ENCODE data around the gene CLEC17A.

Gene CLEC17A, protein sequence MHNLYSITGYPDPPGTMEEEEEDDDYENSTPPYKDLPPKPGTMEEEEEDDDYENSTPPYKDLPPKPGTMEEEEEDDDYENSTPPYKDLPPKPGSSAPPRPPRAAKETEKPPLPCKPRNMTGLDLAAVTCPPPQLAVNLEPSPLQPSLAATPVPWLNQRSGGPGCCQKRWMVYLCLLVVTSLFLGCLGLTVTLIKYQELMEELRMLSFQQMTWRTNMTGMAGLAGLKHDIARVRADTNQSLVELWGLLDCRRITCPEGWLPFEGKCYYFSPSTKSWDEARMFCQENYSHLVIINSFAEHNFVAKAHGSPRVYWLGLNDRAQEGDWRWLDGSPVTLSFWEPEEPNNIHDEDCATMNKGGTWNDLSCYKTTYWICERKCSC
- long read RNA-seq = 0 reads

DNA sequence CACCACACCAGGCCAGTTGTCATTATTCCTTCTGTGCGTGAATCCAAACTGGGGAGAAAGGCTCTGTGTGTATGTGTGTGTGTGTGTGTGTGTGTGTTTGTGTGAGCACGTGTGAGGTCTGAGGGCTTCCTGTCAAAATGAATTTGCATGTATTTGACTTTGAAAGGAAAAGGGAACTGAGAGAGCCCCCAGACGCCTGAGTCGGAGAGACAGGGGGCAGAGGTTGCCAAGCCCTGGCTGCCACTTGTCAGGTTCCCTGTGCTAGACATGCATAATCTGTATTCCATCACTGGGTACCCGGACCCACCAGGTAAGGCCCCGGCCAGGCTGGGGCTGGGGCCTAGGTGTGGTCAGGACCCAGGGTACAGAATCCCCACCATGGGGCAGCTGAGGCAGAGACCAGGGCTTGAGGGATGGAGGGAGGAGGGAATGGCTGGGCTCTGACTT, at the start of gene CLEC17A:
Gene CLEC17A (plus strand): TSS at position 191 of the 447 bp plus-strand sequence. CDS start 77 bp downstream, at position 268.
- TF ChIP-seq GABPA (IDR thresholded peaks at IDR 0.05; ENCODE audit: low read depth) (no peak), SPI1 (IDR thresholded peaks at IDR 0.05; ENCODE audit: borderline replicate concordance, low read depth) (no peak), POLR2AphosphoS5 (IDR thresholded peaks at IDR 0.05; ENCODE audit: low read depth) (no peak)
- TF ChIP-seq, protein P1, sequence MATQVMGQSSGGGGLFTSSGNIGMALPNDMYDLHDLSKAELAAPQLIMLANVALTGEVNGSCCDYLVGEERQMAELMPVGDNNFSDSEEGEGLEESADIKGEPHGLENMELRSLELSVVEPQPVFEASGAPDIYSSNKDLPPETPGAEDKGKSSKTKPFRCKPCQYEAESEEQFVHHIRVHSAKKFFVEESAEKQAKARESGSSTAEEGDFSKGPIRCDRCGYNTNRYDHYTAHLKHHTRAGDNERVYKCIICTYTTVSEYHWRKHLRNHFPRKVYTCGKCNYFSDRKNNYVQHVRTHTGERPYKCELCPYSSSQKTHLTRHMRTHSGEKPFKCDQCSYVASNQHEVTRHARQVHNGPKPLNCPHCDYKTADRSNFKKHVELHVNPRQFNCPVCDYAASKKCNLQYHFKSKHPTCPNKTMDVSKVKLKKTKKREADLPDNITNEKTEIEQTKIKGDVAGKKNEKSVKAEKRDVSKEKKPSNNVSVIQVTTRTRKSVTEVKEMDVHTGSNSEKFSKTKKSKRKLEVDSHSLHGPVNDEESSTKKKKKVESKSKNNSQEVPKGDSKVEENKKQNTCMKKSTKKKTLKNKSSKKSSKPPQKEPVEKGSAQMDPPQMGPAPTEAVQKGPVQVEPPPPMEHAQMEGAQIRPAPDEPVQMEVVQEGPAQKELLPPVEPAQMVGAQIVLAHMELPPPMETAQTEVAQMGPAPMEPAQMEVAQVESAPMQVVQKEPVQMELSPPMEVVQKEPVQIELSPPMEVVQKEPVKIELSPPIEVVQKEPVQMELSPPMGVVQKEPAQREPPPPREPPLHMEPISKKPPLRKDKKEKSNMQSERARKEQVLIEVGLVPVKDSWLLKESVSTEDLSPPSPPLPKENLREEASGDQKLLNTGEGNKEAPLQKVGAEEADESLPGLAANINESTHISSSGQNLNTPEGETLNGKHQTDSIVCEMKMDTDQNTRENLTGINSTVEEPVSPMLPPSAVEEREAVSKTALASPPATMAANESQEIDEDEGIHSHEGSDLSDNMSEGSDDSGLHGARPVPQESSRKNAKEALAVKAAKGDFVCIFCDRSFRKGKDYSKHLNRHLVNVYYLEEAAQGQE (IDR thresholded peaks at IDR 0.05; ENCODE audit: insufficient replicate concordance, low read depth) = no peak
- TF ChIP-seq, protein P2, sequence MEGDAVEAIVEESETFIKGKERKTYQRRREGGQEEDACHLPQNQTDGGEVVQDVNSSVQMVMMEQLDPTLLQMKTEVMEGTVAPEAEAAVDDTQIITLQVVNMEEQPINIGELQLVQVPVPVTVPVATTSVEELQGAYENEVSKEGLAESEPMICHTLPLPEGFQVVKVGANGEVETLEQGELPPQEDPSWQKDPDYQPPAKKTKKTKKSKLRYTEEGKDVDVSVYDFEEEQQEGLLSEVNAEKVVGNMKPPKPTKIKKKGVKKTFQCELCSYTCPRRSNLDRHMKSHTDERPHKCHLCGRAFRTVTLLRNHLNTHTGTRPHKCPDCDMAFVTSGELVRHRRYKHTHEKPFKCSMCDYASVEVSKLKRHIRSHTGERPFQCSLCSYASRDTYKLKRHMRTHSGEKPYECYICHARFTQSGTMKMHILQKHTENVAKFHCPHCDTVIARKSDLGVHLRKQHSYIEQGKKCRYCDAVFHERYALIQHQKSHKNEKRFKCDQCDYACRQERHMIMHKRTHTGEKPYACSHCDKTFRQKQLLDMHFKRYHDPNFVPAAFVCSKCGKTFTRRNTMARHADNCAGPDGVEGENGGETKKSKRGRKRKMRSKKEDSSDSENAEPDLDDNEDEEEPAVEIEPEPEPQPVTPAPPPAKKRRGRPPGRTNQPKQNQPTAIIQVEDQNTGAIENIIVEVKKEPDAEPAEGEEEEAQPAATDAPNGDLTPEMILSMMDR (IDR thresholded peaks at IDR 0.05; ENCODE audit: insufficient read depth, low read length) = no peak
- no peaks in the 10 kb centered on the region for H3K27me3 ChIP-seq (ENCODE audit: insufficient read depth, poor library complexity, severe bottlenecking)
- H3K4me3 ChIP-seq (replicated peaks; ENCODE audit: insufficient read depth, low read length) = no peak within 1 kb of the TSS
- no peak for DNase-seq (ENCODE audit: low read depth in 1 of 2, low spot score in 1 of 2)
- H3K27ac ChIP-seq (replicated peaks) = no peak within 1 kb of the TSS

DNA sequence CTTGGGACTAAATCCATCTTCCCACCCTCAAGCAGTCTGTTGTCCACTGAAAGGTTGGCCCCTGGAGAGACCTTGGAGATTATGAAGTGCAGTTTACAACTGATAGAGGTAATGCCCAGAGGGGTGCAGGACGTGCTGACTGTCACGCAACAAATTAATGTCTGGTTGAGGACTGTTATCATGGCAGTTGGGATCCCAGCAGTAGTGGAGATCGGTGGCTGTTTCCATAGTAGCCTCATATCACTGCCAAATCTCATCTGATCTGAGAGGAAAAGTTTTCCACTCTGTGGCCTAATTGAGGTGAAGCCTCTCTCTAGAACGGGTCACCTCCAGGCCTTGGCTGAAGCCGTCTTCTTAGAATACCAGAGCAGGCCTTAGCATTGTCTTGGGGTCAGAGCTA, 49.4 kb upstream of the CLEC17A start:
- DNase-seq (ENCODE audit: low read depth in 1 of 2, low spot score in 1 of 2) = no peak
- TF ChIP-seq, protein P1 (IDR thresholded peaks at IDR 0.05; ENCODE audit: insufficient replicate concordance, low read depth) = no peak
- TF ChIP-seq, protein P2 (IDR thresholded peaks at IDR 0.05; ENCODE audit: insufficient read depth, low read length) = no peak
- TF ChIP-seq GABPA (IDR thresholded peaks at IDR 0.05; ENCODE audit: low read depth) (no peak), POLR2AphosphoS5 (IDR thresholded peaks at IDR 0.05; ENCODE audit: low read depth) (no peak), SPI1 (IDR thresholded peaks at IDR 0.05; ENCODE audit: borderline replicate concordance, low read depth) (no peak)
- H3K4me3 ChIP-seq (replicated peaks; ENCODE audit: insufficient read depth, low read length) = no peak overlapping the region
- no peaks in the 10 kb centered on the region for H3K27me3 ChIP-seq (ENCODE audit: insufficient read depth, poor library complexity, severe bottlenecking)
- no peak overlapping the region for H3K27ac ChIP-seq (replicated peaks)

DNA sequence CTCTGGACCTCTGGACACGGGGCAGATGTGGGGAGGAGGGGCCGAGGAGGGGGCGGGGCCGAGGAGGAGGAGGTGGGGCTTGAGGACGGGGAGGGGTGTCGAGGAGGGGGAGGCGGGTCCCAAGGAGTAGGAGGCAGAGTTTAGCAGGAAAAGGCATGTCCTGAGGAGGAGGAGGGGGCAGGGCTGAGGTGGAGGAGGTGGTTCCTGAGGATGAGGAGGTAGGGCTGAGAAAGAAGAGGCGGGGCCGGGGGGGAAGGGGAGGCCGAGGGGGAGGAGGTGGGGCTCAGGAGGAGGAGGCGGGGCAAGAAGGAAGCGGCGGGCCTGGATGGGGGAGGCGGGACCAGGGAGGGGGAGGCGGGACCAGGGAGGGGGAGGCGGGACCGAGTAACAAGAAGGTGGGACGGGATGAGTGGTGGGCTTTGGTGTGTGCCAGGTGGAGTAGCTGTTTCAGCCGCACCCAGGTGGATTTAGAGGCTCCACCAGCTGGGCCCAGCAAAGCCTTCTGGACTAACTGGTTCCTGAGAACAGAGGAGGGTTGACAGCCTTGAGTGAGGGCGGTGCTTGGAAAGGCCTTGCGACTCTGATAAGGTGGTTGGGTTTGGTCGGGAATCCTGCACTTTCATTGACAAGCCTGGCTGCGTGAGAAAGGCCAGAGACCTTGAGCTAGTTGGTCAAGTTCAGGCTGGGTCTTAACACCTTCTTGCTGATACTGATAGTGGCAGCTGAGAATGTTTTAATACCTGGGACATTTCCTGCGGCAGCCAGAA, 45.8 kb upstream of the CLEC17A start:
- Histone ChIP-seq H3K27ac (replicated peaks) (no peak overlapping the region), H3K4me3 (replicated peaks; ENCODE audit: insufficient read depth, low read length) (no peak overlapping the region), H3K27me3 (ENCODE audit: insufficient read depth, poor library complexity, severe bottlenecking) (no peaks in the 10 kb centered on the region)
- no peak for DNase-seq (ENCODE audit: low read depth in 1 of 2, low spot score in 1 of 2)
- TF ChIP-seq POLR2AphosphoS5 (IDR thresholded peaks at IDR 0.05; ENCODE audit: low read depth) (no peak), SPI1 (IDR thresholded peaks at IDR 0.05; ENCODE audit: borderline replicate concordance, low read depth) (no peak), GABPA (IDR thresholded peaks at IDR 0.05; ENCODE audit: low read depth) (no peak)
- TF ChIP-seq, protein P2 (IDR thresholded peaks at IDR 0.05; ENCODE audit: insufficient read depth, low read length) = no peak
- TF ChIP-seq, protein P1 (IDR thresholded peaks at IDR 0.05; ENCODE audit: insufficient replicate concordance, low read depth) = no peak

Measured in HL-60 (cell line).